ENCODE data around the gene MARCOL.
"Not testable (repeated sequence)": the region's sequence is repeated elsewhere in the genome, so short reads cannot be mapped to it uniquely, and the experiment has no call there.

DNA sequence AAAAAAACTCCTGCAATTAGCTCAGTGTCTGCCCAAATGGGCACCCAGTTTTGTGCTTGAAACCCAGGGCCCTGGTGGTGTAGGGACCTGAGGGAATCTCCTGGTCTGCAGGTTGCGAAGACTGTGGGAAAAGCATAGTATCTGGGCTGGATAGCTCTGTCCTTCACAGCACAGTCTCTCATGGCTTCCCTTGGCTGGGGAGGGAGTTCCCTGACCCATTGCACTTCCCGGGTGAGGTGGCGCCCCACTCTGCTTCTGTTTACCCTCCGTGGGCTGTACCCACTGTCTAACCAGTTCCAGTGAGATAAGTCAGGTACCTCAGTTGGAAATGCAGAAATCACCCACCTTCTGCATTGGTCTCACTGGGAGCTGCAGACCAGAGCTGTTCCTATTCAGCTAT, 43.0 kb downstream of the MARCOL start:
- TF ChIP-seq, protein P1, sequence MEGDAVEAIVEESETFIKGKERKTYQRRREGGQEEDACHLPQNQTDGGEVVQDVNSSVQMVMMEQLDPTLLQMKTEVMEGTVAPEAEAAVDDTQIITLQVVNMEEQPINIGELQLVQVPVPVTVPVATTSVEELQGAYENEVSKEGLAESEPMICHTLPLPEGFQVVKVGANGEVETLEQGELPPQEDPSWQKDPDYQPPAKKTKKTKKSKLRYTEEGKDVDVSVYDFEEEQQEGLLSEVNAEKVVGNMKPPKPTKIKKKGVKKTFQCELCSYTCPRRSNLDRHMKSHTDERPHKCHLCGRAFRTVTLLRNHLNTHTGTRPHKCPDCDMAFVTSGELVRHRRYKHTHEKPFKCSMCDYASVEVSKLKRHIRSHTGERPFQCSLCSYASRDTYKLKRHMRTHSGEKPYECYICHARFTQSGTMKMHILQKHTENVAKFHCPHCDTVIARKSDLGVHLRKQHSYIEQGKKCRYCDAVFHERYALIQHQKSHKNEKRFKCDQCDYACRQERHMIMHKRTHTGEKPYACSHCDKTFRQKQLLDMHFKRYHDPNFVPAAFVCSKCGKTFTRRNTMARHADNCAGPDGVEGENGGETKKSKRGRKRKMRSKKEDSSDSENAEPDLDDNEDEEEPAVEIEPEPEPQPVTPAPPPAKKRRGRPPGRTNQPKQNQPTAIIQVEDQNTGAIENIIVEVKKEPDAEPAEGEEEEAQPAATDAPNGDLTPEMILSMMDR (IDR thresholded peaks at IDR 0.05): not testable (repeated sequence)
- not testable (repeated sequence) for TF ChIP-seq POLR2A (IDR thresholded peaks at IDR 0.05; ENCODE audit: low read depth)
